ENCODE data around the gene SDF2L1. TPM values are rescaled to one million over a fixed set of nuclear protein-coding genes. Genes with fewer than 3 reads are reported as not detected.

SDF2L1 gene
- total and polyA plus RNA-seq, 9 of the 15 experiments (the other 6 are each of a cell fraction or from before 2014, with no cell fraction given) = 15.1 to 989 (median 124) TPM

DNA sequence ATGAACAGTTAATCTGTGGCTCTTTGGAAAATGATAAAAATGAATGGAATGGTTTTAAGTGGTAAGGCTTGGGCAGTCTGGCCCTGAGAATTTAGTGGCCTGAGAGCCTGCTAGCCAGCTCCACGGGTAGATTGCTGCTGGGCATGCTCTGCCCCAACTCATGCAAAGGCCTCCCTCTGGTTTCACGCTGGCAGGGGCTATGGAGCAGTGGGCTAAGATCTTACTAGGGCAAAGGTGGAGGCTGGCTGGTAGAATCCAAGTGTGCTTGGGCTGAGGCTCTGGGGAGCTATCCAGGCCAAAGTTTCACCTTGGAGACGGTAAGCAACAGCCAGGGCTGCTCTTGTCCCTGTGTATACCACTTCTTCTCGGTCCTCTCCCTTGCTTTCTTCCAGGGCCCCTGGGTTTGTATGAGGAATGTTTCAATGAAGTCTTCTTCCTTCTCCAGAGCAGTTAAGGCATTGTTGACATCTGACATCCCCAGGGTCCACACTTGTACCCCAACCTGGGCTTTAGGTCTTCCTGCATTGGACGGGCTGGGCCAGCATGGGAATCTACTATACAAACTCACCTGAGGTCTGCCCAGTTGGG is 47.1 kb upstream of the SDF2L1 start (continued):
- TF ChIP-seq TAF15 (IDR thresholded peaks at IDR 0.05; ENCODE audit: low read depth, low read length) (0 out of 2 replicates have a peak, but pooled peaks have one; percentile 53), GABPB2 (CRISPR knock-in tag; conservative IDR thresholded peaks at IDR 0.05) (no peak), TAL1 (IDR thresholded peaks at IDR 0.05) (no peak), ZNF133 (CRISPR knock-in tag; IDR thresholded peaks at IDR 0.05) (no peak), NCOA4 (IDR thresholded peaks at IDR 0.05; ENCODE audit: partially characterized antibody) (no peak), NR2C1 (IDR thresholded peaks at IDR 0.05) (no peak), NR2C1 (tag; IDR thresholded peaks at IDR 0.05) (no peak), KLF10 (CRISPR knock-in tag; IDR thresholded peaks at IDR 0.05) (no peak), ZNF695 (CRISPR knock-in tag; IDR thresholded peaks at IDR 0.05) (no peak), MXI1 (IDR thresholded peaks at IDR 0.05; ENCODE audit: low read depth, low read length) (no peak)
- TF ChIP-seq, protein P1, sequence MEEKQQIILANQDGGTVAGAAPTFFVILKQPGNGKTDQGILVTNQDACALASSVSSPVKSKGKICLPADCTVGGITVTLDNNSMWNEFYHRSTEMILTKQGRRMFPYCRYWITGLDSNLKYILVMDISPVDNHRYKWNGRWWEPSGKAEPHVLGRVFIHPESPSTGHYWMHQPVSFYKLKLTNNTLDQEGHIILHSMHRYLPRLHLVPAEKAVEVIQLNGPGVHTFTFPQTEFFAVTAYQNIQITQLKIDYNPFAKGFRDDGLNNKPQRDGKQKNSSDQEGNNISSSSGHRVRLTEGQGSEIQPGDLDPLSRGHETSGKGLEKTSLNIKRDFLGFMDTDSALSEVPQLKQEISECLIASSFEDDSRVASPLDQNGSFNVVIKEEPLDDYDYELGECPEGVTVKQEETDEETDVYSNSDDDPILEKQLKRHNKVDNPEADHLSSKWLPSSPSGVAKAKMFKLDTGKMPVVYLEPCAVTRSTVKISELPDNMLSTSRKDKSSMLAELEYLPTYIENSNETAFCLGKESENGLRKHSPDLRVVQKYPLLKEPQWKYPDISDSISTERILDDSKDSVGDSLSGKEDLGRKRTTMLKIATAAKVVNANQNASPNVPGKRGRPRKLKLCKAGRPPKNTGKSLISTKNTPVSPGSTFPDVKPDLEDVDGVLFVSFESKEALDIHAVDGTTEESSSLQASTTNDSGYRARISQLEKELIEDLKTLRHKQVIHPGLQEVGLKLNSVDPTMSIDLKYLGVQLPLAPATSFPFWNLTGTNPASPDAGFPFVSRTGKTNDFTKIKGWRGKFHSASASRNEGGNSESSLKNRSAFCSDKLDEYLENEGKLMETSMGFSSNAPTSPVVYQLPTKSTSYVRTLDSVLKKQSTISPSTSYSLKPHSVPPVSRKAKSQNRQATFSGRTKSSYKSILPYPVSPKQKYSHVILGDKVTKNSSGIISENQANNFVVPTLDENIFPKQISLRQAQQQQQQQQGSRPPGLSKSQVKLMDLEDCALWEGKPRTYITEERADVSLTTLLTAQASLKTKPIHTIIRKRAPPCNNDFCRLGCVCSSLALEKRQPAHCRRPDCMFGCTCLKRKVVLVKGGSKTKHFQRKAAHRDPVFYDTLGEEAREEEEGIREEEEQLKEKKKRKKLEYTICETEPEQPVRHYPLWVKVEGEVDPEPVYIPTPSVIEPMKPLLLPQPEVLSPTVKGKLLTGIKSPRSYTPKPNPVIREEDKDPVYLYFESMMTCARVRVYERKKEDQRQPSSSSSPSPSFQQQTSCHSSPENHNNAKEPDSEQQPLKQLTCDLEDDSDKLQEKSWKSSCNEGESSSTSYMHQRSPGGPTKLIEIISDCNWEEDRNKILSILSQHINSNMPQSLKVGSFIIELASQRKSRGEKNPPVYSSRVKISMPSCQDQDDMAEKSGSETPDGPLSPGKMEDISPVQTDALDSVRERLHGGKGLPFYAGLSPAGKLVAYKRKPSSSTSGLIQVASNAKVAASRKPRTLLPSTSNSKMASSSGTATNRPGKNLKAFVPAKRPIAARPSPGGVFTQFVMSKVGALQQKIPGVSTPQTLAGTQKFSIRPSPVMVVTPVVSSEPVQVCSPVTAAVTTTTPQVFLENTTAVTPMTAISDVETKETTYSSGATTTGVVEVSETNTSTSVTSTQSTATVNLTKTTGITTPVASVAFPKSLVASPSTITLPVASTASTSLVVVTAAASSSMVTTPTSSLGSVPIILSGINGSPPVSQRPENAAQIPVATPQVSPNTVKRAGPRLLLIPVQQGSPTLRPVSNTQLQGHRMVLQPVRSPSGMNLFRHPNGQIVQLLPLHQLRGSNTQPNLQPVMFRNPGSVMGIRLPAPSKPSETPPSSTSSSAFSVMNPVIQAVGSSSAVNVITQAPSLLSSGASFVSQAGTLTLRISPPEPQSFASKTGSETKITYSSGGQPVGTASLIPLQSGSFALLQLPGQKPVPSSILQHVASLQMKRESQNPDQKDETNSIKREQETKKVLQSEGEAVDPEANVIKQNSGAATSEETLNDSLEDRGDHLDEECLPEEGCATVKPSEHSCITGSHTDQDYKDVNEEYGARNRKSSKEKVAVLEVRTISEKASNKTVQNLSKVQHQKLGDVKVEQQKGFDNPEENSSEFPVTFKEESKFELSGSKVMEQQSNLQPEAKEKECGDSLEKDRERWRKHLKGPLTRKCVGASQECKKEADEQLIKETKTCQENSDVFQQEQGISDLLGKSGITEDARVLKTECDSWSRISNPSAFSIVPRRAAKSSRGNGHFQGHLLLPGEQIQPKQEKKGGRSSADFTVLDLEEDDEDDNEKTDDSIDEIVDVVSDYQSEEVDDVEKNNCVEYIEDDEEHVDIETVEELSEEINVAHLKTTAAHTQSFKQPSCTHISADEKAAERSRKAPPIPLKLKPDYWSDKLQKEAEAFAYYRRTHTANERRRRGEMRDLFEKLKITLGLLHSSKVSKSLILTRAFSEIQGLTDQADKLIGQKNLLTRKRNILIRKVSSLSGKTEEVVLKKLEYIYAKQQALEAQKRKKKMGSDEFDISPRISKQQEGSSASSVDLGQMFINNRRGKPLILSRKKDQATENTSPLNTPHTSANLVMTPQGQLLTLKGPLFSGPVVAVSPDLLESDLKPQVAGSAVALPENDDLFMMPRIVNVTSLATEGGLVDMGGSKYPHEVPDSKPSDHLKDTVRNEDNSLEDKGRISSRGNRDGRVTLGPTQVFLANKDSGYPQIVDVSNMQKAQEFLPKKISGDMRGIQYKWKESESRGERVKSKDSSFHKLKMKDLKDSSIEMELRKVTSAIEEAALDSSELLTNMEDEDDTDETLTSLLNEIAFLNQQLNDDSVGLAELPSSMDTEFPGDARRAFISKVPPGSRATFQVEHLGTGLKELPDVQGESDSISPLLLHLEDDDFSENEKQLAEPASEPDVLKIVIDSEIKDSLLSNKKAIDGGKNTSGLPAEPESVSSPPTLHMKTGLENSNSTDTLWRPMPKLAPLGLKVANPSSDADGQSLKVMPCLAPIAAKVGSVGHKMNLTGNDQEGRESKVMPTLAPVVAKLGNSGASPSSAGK (IDR thresholded peaks at IDR 0.05) = no peak
- TF ChIP-seq, protein P2, sequence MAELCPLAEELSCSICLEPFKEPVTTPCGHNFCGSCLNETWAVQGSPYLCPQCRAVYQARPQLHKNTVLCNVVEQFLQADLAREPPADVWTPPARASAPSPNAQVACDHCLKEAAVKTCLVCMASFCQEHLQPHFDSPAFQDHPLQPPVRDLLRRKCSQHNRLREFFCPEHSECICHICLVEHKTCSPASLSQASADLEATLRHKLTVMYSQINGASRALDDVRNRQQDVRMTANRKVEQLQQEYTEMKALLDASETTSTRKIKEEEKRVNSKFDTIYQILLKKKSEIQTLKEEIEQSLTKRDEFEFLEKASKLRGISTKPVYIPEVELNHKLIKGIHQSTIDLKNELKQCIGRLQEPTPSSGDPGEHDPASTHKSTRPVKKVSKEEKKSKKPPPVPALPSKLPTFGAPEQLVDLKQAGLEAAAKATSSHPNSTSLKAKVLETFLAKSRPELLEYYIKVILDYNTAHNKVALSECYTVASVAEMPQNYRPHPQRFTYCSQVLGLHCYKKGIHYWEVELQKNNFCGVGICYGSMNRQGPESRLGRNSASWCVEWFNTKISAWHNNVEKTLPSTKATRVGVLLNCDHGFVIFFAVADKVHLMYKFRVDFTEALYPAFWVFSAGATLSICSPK (IDR thresholded peaks at IDR 0.05; ENCODE audit: borderline replicate concordance) = no peak
- TF ChIP-seq, protein P3, sequence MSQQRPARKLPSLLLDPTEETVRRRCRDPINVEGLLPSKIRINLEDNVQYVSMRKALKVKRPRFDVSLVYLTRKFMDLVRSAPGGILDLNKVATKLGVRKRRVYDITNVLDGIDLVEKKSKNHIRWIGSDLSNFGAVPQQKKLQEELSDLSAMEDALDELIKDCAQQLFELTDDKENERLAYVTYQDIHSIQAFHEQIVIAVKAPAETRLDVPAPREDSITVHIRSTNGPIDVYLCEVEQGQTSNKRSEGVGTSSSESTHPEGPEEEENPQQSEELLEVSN (IDR thresholded peaks at IDR 0.05; ENCODE audit: borderline replicate concordance in 1 of 2, extremely low read depth in 1 of 2, insufficient read depth in 1 of 2, insufficient read length in 1 of 2, low read depth in 1 of 2, low read length in 1 of 2, poor library complexity in 1 of 2, severe bottlenecking in 1 of 2) = peak in 1 of 2 experiments; percentile 21
